Activated CD8-positive, alpha-beta T cell treated with anti-CD3 and anti-CD28 coated beads for 36 hours (primary cell): ENCODE measurements around the gene BTBD8. TPM values are rescaled to one million over a fixed set of nuclear protein-coding genes. Genes with fewer than 3 reads are reported as not detected.
"Not testable (repeated sequence)": the region's sequence is repeated elsewhere in the genome, so short reads cannot be mapped to it uniquely, and the experiment has no call there.

ENCODE experiments used
- ATAC-seq: fragments of 200-7000 bp; cut with Tn5 transposase; one replicate; pipeline ENCODE4 v1.10.0; 2021; ENCODE audit warnings: mild to moderate bottlenecking, moderate library complexity
- CTCF ChIA-PET: fragments of 350-600 bp; sonication (Branson Sonifier 250); formaldehyde crosslinking; loops from one replicate; lab custom pipeline; 2021; ENCODE audit warnings: antibody characterized with exemption; lab: Charles Lee
- POLR2A ChIA-PET: fragments of 350-600 bp; sonication (Branson Sonifier 250); formaldehyde crosslinking; loops from one replicate; lab custom pipeline; 2021; ENCODE audit warnings: antibody characterized with exemption; lab: Charles Lee
- DNase-seq: peaks from one replicate; pipeline ENCODE4 v3.0.0-alpha.2; 2020
- H3K27ac Mint-ChIP-seq: one replicate; pipeline ENCODE4 v1.8.0; 2021; ENCODE audit warnings: mild to moderate bottlenecking, mixed read lengths
- H3K27me3 Mint-ChIP-seq: one replicate; pipeline ENCODE4 v1.8.0; 2021; ENCODE audit warnings: mixed read lengths
- H3K36me3 Mint-ChIP-seq: one replicate; pipeline ENCODE4 v1.8.0; 2021; ENCODE audit warnings: low read depth, mixed read lengths
- H3K4me1 Mint-ChIP-seq: one replicate; pipeline ENCODE4 v1.8.0; 2021; ENCODE audit warnings: low read depth, mixed read lengths
- H3K4me3 Mint-ChIP-seq: one replicate; pipeline ENCODE4 v1.8.0; 2021; ENCODE audit warnings: mild to moderate bottlenecking, moderate library complexity, mixed read lengths
- H3K9me3 Mint-ChIP-seq: one replicate; pipeline ENCODE4 v1.8.0; 2021; ENCODE audit warnings: mixed read lengths
- CTCF ChIP-seq: fragments of 200-600 bp; IDR thresholded peaks from one replicate; pipeline ENCODE4 v1.8.0; 2022; ENCODE audit warnings: antibody characterized with exemption, mild to moderate bottlenecking
- intact Hi-C: fragments of 100-400 bp; cut with micrococcal nuclease; formaldehyde crosslinking; loops from one replicate; pipeline ENCODE4 v1.10.0; 2022
- total RNA-seq, 2 experiments: library from RNA; stranded (reverse); gene quantifications; one replicate each; pipeline ENCODE4 v1.2.3, GENCODE V29; 2021

Gene BTBD8
- total RNA-seq, 2 experiments from 2014 or later: 1.3 to 2.0 TPM

GRCh38 chr1:92065042-92065441 is 15.1 kb upstream of the BTBD8 start:
- DNase-seq: no peak
- Mint-ChIP-seq H3K36me3 (no peaks in the 10 kb centered on the region), H3K27me3 (no peaks in the 10 kb centered on the region), H3K9me3 (no peaks in the 10 kb centered on the region), H3K4me1 (no peaks in the 10 kb centered on the region), H3K27ac (no peak overlapping the region), H3K4me3 (no peak overlapping the region)
- no peak for TF ChIP-seq CTCF
- ATAC-seq: no peak
- POLR2A ChIA-PET: no interaction called here
- intact Hi-C loops: no loop called here
- CTCF ChIA-PET: no interaction called here

GRCh38 chr1:92066321-92066720 is 13.8 kb upstream of the BTBD8 start:
- ChIA-PET POLR2A (no interaction called here), CTCF (no interaction called here)
- intact Hi-C loops: no loop called here
- Mint-ChIP-seq H3K36me3 (no peaks in the 10 kb centered on the region), H3K27me3 (no peaks in the 10 kb centered on the region), H3K27ac (no peak overlapping the region), H3K4me3 (no peak overlapping the region), H3K9me3 (no peaks in the 10 kb centered on the region), H3K4me1 (no peaks in the 10 kb centered on the region)
- DNase-seq: no peak
- no peak for ATAC-seq
- TF ChIP-seq CTCF: no peak

GRCh38 chr1:92070892-92071291 is 9.3 kb upstream of the BTBD8 start:
- no peak for TF ChIP-seq CTCF

GRCh38 chr1:92074446-92074845 is 5.7 kb upstream of the BTBD8 start:
- H3K36me3 Mint-ChIP-seq, POLR2A ChIA-PET, H3K27ac Mint-ChIP-seq, CTCF ChIA-PET, H3K4me3 Mint-ChIP-seq, ATAC-seq, DNase-seq, H3K27me3 Mint-ChIP-seq, intact Hi-C loops, H3K9me3 Mint-ChIP-seq, H3K4me1 Mint-ChIP-seq: not testable (repeated sequence)

More at GRCh38 chr1:92070892-92071291, 9.3 kb upstream of the BTBD8 start:
- Mint-ChIP-seq H3K9me3 (no peaks in the 10 kb centered on the region), H3K27ac (no peak overlapping the region), H3K27me3 (no peaks in the 10 kb centered on the region), H3K4me3 (no peak overlapping the region), H3K36me3 (no peaks in the 10 kb centered on the region), H3K4me1 (no peaks in the 10 kb centered on the region)
- CTCF ChIA-PET: no interaction called here
- intact Hi-C loops: no loop called here
- POLR2A ChIA-PET: no interaction called here
- DNase-seq: no peak
- ATAC-seq: no peak

GRCh38 chr1:92075311-92075710 is 4.8 kb upstream of the BTBD8 start, which contains the start of gene SETSIP:
SETSIP (minus strand) TSS chr1:92075411; CDS start chr1:92075411, 0 bp downstream.
- intact Hi-C loops: no loop called here
- no peaks in the 10 kb centered on the region for H3K9me3 Mint-ChIP-seq
- no peak within 1 kb of the TSS for H3K4me3 Mint-ChIP-seq
- ChIA-PET POLR2A (no interaction called here), CTCF (no interaction called here)
- no peak within 1 kb of the TSS for H3K27ac Mint-ChIP-seq
- H3K4me1 Mint-ChIP-seq: peaks cover 3% of the 10 kb centered on the region
- no peaks in the 10 kb centered on the region for H3K36me3 Mint-ChIP-seq
- H3K27me3 Mint-ChIP-seq: no peaks in the 10 kb centered on the region
- no peak for TF ChIP-seq CTCF
- ATAC-seq (no peak), DNase-seq (no peak)

- Mint-ChIP-seq H3K27ac (no peak overlapping the region), H3K36me3 (no peaks in the 10 kb centered on the region), H3K27me3 (no peaks in the 10 kb centered on the region), H3K4me3 (no peak overlapping the region), H3K4me1 (peaks cover 3% of the 10 kb centered on the region), H3K9me3 (no peaks in the 10 kb centered on the region)
- DNase-seq (no peak), ATAC-seq (no peak)
- ChIA-PET POLR2A (no interaction called here), CTCF (no interaction called here)
- TF ChIP-seq CTCF: no peak
- intact Hi-C loops: no loop called here
Observed at GRCh38 chr1:92076363-92076762, 3.8 kb upstream of the BTBD8 start.

- H3K4me1 Mint-ChIP-seq, POLR2A ChIA-PET, CTCF ChIA-PET, intact Hi-C loops, H3K9me3 Mint-ChIP-seq, ATAC-seq, H3K27me3 Mint-ChIP-seq, H3K36me3 Mint-ChIP-seq, H3K4me3 Mint-ChIP-seq, DNase-seq, H3K27ac Mint-ChIP-seq: not testable (repeated sequence)
Observed at GRCh38 chr1:92078077-92078476, 2.1 kb upstream of the BTBD8 start.
